Left colon (tissue), 2 donors: ENCODE results near the gene TRIM44. TPM values are rescaled to one million over a fixed set of nuclear protein-coding genes. Genes with fewer than 3 reads are reported as not detected.
A peak's percentile ranks its signal among the peaks of the same experiment; 100 is the strongest.
"Not testable (repeated sequence)": the region's sequence is repeated elsewhere in the genome, so short reads cannot be mapped to it uniquely, and the experiment has no call there.

Experiments
- ATAC-seq: fragments of 200-7000 bp; cut with Tn5 transposase; one replicate; pipeline ENCODE4 v1.9.1; 2020; ENCODE audit warnings: mild to moderate bottlenecking, moderate library complexity
- DNase-seq, 2 donors: peaks; one replicate each; pipeline ENCODE4 v3.0.0-alpha.2; 2020
- intact Hi-C, 2 donors: fragments of 100-400 bp; cut with DNase I in 1 of 2; cut with micrococcal nuclease in 1 of 2; formaldehyde crosslinking; loops; one replicate each; pipeline versions ENCODE4 v1.11.2 to v1.14.0; 2022; cut with DNase I, micrococcal nuclease
- total RNA-seq, 2 donors: library from RNA; stranded (reverse); fragmentation: NEBNext Ultra II Directional; extraction: Animal tissue kit (Norgen Biotek cat#: 25700); gene quantifications; one replicate each; pipeline ENCODE4 v1.2.1, GENCODE V29; 2021
- donor health status: DM: no; HTN: no; CAD: no.
- donor health status: DM: yes; HTN: yes; CAD: no.

TRIM44 gene
- total RNA-seq, 2 donors from 2014 or later = 45.7 to 49.4 TPM

GRCh38 chr11:35766651-35767050 is 104.1 kb downstream of the TRIM44 start:
- DNase-seq = no peak
- ATAC-seq = no peak
- intact Hi-C loops = no loop called here

DNA sequence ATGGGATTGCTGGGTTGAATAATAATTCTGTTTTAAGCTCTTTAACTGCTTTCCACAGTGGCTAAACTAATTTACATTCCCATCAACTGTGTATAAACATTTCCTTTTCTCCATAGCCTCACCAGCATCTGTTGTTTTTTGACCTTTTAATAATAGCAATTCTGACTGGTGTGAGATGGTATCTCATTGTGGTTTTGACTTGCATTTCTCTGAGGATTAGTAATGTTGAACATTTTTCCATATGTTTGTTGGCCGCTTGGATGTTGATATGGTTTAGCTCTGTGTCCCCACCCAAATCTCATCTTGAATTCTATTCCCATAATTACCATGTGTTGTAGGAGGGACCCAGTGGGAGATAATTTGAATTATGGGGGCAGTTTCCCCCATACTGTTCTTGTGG is 107.8 kb downstream of the TRIM44 start:
- intact Hi-C loops = not testable (repeated sequence)

GRCh38 chr11:35771722-35772121 is 109.1 kb downstream of the TRIM44 start:
- ATAC-seq = no peak
- DNase-seq = no peak
- intact Hi-C loops = no loop called here

More for the DNA sequence above, 107.8 kb downstream of the TRIM44 start:
- not testable (repeated sequence) for DNase-seq, ATAC-seq

- intact Hi-C loops, ATAC-seq, DNase-seq: not testable (repeated sequence)
Measured at GRCh38 chr11:35777241-35777640, 114.7 kb downstream of the TRIM44 start.

DNA sequence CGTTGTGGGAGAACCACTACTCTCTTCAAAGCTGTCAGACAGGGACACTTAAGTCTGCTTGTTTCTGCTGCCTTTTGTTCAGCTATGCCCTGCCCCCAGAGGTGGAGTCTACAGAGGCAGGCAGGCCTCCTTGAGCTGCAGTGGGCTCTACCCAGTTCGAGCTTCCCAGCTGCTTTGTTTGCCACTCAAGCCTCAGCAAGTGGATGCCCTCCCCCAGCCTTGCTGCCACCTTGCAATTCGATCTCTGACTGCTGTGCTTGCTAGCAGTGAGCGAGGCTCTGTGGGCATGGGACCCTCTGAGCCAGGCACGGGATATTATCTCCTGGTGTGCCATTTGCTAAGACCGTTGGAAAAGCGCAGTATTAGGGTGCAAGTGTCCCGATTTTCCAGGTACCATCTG is 116.4 kb downstream of the TRIM44 start:
- ATAC-seq, intact Hi-C loops, DNase-seq: not testable (repeated sequence)

DNA sequence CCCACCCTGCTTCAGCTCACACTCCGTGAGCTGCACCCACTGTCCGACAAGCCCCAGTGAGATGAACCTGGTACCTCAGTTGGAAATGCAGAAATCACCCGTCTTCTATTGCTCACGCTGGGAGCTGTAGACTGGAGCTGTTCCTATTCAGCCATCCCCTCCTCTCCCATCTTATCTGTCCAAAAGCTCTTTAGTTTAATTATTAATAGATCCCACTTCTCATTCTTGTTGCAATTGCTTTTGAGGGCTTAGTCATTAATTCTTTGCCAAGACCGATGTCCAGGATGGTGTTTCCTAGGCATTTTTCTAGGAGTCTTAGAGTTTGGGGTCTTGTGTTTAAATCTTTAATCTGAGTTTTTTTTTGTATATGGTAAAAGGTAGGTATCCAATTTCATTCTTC is 116.8 kb downstream of the TRIM44 start:
- DNase-seq (no peak), ATAC-seq (no peak)
- intact Hi-C loops = no loop called here

DNA sequence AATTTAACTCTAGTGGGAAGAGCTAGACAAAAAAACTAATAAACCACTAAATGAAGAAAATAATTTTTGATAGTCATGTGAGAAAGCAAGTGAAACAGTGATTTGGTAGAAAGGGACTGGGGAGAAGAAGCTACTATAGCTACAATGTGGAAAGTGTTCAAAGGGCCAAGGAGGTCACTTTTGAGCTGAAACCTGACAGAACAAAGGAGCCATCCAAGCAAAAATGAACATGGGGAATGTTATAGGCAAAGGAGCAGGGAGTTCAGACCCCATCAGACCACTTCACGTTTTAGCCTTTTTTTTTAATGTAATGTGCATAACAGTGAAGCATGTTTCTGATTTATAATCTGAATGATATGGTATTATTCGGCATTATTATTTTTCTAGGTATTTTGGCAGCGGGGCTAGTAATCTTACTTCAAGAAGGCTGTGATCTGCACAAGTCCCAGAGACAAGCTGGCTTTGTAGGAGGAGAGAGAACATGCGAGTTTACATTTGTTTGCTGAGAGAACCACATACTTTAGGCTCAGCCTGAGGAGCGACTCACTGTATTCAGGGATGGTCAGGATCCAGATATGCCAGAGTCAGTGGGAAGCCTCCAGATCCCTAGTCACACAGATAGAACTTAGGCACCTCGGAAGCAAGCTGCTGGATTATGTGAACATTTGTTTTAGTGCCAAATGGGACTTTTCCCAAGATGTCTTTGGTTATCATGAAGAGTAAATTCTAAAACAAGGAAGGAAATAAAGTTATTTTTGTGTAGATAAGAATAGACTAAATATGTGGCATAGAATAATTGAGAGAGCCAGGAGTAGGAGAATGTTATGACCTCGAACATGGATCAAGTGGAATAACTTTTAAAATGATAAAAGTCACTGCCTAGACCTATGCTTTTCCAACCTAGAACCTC is 118.6 kb downstream of the TRIM44 start:
- no peak for DNase-seq
- no peak for ATAC-seq
- intact Hi-C loops = no loop called here

DNA sequence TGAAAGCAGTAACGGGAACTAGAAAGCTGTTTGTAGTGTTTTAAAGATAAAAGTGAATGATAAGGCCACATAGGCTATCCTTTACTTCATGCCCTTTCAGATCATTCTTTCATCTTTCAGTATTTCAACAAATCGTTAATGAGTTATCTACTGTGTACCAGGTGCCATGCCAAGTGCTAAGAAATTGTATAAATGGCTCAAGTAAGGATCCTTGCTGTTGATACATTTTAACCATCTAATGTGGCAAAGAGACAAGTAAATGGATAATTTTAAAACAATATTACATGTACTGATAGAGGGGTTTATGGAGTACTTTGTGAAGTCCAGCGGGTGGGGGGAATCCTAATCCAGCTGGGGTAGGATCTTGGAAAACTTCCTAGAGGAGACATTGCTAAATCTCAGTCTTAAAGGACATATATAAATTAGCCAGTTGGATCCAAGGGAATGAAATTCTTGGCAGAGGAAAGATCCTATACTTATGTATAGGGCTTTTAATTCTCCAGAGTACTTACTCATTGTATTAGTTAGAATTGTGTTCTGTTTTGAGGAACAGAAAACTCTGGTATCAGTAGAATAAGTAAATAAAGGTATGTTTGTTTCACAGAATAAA is 119.4 kb downstream of the TRIM44 start:
- ATAC-seq = no peak
- DNase-seq = no peak

GRCh38 chr11:35783809-35784208 is 121.2 kb downstream of the TRIM44 start:
- intact Hi-C loops = no loop called here
- no peak for DNase-seq
- ATAC-seq = no peak

More for the DNA sequence above, 119.4 kb downstream of the TRIM44 start:
- intact Hi-C loops = no loop called here

- ATAC-seq = no peak
- intact Hi-C loops = no loop called here
Measured at GRCh38 chr11:35784699-35785098, 122.1 kb downstream of the TRIM44 start.

GRCh38 chr11:35785287-35786167 is 123.0 kb downstream of the TRIM44 start:
- DNase-seq (no peak), ATAC-seq (no peak)
- intact Hi-C loops = no loop called here

More at GRCh38 chr11:35784699-35785098, 122.1 kb downstream of the TRIM44 start:
- no peak for DNase-seq

GRCh38 chr11:35786188-35786587 is 123.6 kb downstream of the TRIM44 start:
- intact Hi-C loops = no loop called here
- ATAC-seq = no peak
- no peak for DNase-seq

DNA sequence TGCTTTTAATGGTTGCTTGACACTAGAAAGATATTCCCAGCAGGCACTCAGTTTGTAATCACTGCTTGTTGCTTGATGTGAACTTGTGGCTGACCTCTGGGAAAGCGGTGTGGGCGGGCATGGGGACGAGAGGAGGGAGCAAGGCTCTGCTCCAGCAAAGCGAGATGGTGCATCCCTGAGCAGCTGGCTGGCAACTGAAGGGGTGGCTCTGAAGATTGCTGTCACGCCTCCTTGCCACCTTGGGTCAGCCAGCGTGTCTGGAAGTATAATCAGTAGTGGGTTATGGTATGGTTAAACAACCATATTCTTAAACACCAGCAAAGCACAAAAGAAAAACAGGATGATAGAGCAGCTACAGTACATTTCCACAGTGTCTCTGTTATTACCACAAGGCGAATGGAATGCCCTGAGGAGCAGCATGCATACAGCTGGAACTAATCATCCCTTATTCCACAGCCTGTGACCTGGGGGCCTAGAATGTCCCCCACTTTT is 124.5 kb downstream of the TRIM44 start:
- intact Hi-C loops = no loop called here
- ATAC-seq (no peak), DNase-seq (no peak)

GRCh38 chr11:35787626-35788025 is 125.1 kb downstream of the TRIM44 start:
- intact Hi-C loops = no loop called here
- ATAC-seq = peak; percentile 37

GRCh38 chr11:35791088-35791958 is 128.7 kb downstream of the TRIM44 start:
- intact Hi-C loops = no loop called here

More at GRCh38 chr11:35787626-35788025, 125.1 kb downstream of the TRIM44 start:
- no peak for DNase-seq

GRCh38 chr11:35792148-35792845 is 129.7 kb downstream of the TRIM44 start:
- ATAC-seq (no peak), DNase-seq (no peak)
- intact Hi-C loops = no loop called here

More at GRCh38 chr11:35791088-35791958, 128.7 kb downstream of the TRIM44 start:
- ATAC-seq (no peak), DNase-seq (no peak)

GRCh38 chr11:35792846-35793192 is 130.2 kb downstream of the TRIM44 start:
- ATAC-seq (no peak), DNase-seq (no peak)
- intact Hi-C loops = no loop called here
